HG03457 (cell line): Measurements from ENCODE around the gene SBK3.

ENCODE experiments used
- ATAC-seq: cut with Tn5 transposase; IDR thresholded peaks from one replicate; pipeline ENCODE4 v1.9.1; 2021; ENCODE audit warnings: moderate number of reproducible peaks; ENCODE audit not compliant: unreplicated experiment

SBK3 gene

DNA sequence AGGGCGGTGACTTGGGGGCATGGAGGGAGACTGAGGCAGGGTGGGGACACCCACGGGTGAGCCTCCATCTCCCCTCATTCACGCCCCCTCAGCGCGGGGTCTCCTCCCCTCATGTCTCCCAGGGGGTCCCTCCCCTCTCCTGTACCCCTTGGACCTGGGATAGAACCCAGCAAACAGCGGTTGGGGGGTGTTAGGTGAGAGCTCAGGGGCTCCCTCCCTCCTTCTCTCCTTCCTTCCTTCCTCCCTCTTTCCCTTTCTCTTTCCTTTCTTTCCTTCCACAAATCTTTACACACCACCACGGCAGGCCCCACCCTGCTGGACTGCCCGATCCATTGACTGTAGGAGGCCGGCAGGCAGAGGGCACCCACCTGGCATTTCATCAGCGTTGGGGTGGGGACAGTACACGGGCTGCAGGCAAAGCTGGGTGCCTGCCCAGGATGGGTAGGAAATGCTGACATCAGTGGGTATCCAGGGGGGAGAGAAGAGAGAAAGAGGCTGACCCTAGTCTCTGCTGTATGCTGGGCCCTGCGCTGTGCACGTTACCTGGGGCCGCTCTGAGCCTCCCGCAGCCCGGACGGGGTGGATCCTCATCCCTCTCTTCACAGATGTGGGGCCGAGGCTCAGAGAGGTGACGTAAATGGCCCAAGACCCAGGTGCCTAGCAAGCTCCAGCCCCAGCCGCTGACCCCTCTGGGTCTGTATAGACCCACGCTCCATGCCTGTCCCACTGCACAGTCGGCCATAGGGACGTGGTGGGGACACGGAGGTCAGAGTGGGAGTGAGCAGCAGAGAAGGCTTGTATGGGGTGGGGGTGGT is 53.6 kb downstream of the SBK3 start:
- ATAC-seq: no peak
